Kidney glomerular epithelial cell (primary cell): ENCODE measurements around the gene PPP1R14C.

Source experiments
- DNase-seq: peaks from one replicate; lab custom pipeline; 2025; lab: John Stamatoyannopoulos, UW

Gene PPP1R14C

DNA sequence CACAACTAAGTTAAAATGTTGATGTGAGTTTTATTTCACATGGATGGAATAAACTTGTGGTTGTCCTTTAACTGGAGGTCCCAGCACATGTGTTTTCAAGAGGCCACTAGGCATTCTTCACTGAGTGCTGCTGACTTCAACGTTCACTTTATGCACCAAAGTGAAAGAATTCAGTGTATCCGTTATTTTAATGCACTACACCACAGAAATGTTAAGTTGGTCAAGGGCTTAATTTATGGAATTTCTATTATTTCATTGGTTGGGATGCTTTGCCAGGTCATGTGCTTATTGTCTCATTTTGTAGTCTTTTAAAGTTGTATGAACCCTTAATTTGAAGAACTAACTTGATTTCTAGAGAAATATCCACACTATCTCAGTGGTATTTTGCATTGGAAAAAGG lies 106.4 kb downstream of the PPP1R14C start:
- DNase-seq: no peak

DNA sequence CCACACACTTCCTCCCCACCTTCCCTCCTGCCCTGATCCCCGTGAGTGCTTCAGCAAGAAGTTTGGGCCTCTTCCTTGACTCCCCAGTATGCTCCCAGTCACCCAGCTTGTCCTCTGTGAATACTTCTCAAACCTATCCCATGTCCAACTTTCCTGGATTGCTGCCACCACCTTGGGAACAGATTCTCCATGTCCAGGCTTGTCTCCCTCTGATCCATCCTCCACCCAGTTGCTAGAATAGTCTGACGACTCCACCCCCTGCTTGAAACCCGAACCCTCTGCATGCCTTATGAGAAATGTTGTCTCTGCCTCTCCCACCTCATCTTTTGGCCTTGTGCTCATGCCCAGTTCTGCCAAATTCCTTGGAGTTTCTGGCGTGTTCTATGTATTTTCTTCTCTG lies 108.0 kb downstream of the PPP1R14C start:
- peak; percentile 15 for DNase-seq

- DNase-seq: no peak
Measured at GRCh38 chr6:150251566-150252186, 108.8 kb downstream of the PPP1R14C start.

DNA sequence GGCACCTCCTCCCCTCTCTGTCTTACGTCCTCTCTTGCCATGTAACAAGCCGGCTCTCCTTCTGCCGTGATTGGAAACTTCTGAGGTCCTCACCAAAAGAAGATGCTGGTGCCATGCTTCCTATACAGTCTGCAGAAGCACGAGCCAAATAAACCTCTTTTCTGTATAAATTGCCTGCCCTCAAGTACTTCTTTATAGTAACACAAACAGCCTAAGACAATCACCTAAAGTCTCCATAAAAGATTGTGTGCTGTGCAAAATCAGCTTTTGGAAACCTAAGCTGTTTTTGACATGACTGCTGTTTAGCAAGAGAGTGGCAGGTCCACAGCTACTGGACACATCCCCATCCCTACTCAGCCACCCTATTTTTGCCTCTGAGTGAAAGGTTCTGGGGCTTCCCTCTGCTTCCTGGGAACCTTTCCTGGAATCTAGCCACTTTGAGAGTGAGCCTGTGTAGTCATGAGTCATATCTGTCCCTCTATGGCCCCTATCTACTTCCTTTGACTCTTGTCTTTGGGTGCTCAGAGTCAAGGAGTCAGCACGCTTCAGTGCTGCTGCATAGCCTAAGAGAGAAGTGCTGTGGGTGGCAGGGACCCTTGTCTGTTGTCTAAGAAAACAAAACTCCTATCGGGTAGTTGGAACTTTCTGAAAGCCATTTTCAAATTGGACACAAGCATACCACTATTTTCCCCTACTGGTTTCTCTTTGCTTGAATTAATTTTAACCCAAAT lies 110.0 kb downstream of the PPP1R14C start:
- DNase-seq: peak; percentile 25

DNA sequence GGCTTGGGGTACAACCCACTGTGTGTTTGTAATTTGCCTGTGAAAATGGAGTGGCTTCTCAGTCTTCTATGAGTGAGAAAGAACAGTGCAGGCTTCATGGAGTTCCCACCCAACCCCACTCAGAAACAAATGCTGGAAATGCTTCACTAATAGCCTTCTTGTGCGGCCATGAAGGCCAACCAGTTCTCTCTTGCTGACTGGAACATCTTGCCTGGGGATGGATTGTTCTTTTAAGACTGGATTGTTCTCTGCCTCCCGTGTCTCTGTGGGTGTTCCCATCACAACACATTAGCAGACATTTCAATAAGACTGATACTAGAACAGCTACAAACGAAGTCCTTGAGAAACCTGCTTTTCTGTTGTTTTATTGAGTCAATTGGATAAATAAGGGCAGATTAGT lies 110.6 kb downstream of the PPP1R14C start:
- DNase-seq: no peak

GRCh38 chr6:150254770-150255169 lies 111.9 kb downstream of the PPP1R14C start:
- DNase-seq: no peak

GRCh38 chr6:150255840-150256239 lies 113.0 kb downstream of the PPP1R14C start:
- no peak for DNase-seq

GRCh38 chr6:150256618-150257272 lies 113.9 kb downstream of the PPP1R14C start:
- DNase-seq: peak; percentile 13

DNA sequence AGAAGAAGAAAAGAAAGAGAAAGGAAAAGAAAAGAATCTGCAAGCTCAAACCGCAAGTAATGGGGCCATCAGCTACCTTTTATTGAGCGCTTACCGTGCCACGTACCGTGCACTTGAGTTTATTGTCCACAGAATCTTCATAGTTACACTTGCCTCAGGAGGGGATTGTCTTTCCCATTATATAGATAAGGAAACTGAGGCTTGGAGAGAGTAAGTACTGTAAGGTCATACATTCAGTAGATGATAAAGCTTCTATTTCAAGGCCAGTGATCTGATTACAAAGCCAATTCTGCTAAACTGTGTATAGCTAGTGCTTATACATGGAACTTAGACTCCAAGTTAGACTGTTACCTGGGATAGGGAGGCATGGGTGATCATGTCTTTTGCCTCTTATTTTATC lies 115.5 kb downstream of the PPP1R14C start:
- DNase-seq: no peak

- DNase-seq: no peak
Measured at GRCh38 chr6:150260931-150261330, 118.1 kb downstream of the PPP1R14C start.

DNA sequence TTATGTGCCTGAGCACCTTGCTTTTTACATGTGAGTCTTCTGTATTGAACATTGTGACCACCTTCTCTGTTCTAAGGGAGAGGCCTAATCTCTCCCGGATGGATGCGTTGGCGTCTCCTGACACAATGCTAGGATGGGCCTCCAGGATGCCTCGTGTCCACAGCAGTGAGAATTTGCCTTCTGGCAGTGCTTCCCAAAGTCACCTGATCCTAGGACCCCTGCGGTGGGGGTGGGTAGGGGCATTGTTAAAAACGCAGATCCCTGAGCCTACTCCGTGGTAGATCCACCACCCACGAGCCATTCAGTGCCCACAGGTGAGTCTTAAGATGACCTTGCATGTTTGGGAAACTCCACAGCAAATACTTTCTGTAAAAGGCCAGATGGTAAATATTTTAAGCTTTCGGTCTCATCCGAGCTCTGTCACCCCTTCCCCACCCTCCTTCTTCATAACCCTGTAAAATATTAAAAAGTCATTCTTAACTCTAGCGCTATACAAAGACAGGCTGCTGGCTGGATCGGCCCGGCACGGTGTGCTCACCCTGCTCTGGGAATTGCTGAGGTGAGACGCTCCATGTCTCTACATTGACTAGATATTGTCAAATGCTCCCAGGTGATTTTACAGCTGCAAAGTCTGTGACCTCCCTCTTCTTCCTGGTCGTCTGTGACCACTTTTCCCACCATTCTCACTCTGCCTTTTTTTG lies 119.3 kb downstream of the PPP1R14C start:
- DNase-seq: no peak

DNA sequence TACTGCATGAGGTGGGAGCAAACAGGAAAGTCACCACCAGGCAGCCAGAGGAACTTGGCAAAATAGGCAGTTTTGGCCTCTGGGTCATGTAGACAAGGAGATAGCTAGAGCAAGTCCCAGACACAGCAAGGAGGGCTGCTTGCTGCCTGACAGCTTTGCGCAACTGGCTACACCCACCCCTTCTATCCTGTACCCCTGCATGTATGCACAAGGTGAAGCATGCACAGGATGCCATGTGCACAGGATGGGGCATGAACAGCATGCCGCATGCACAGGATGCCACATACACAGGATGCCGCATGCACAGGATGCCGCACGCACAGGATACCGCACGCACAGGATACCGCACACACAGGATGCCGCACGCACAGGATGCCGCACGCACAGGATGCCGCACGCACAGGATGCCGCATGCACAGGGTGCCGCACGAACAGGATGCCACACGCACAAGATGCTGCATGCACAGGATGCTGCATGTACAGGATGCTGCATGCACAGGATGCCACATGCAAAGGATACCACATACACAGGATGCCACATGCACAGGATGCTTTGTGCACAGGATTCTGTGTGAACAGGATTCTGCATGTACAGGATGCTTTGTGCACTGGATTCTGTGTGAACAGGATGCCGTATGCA lies 121.0 kb downstream of the PPP1R14C start:
- no peak for DNase-seq

DNA sequence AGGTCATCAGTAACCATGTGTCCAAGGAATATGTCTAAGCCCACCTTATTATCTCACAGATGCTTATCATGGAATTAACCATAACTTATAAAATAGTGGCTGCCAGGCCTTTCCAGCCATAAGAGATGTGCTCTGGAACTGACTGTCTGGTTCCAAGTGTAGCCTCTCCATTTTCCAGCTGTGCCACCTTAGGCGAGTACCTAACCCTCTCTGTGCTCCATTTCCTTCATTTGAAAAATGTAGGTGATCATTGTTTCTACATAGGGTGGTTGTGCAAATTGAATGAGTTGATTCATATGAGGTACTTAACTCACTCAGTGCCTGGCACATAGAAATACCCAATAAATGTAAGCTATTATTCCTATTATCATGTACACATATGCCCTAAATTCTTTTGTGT lies 123.5 kb downstream of the PPP1R14C start:
- DNase-seq: no peak

DNA sequence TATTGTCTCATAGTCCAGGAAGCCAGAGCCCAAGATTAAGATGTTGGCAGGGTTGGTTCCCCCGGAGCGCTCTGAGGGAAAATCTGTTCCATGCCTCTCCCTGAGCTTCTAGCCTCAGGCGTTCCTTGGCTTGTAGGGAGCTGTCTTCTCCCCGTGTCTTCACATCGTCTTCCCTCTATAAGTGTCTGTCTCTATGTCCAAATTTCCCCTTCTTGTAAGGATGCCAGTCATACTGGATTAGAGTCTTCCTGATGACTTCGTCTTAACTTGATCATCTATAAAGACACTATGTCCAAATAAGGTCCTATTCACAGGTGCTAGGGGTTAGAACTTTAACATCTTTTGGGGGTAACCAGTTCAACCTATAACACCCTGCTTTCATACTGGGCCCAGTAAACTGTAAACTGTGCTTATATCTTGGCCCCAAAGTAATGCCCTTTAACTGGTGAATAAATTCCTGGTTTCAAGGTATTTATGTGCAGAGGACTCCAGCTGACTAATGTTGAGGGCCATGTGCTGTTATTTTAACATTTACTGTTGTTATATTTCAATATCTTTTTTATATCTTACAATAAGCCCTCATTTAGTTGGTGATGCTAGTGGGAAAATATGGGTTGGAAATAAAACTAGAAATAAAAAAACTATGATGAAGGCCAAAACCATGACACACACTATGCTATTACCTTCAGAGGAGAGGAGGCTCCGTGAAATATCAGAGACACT lies 124.3 kb downstream of the PPP1R14C start:
- DNase-seq: no peak

DNA sequence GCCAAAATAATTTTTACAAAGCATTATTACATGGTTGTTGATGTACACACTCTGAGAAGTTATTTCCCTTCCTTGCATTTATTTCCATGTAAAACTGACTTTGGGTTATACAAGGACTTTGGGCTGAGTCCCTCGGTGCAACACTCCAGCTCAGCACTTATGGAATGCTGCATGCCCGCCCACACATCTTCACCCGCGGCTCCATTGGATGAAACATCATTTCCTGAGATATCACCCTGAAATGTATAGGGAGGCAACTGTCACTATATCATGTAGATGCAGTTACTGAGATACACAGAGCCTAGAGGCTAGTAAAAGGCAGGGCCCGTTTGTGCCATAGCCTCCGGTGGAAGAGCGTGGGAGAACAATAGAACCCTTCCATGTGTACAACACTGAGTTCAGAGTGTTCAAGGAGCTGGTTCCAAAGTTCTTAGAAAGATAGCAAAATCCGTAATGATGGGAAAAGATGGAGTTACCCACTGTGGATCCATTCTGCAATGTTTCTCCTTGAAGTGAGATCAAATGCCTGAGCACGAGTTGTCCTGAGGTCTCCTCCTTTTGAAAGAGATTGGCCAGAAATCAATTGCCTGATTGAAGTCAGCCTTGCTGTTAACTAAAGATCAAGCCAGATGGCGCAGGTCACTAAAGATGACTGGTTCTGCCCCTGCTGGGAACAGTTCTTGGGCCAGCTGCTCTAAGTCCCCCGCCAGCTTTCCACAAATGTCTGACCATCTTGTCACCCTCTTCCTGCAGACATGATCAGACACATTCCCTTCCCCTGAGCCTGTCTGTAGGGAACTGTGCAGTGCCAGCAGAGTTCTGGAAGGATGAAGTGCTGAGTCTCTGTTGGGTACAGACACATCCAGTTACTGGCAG lies 125.1 kb downstream of the PPP1R14C start:
- DNase-seq: no peak

GRCh38 chr6:150269130-150269856 lies 126.4 kb downstream of the PPP1R14C start:
- no peak for DNase-seq

GRCh38 chr6:150269857-150270223 lies 127.0 kb downstream of the PPP1R14C start:
- peak; percentile 99 for DNase-seq

- DNase-seq: no peak
Measured at GRCh38 chr6:150270330-150271052, 127.6 kb downstream of the PPP1R14C start.

DNA sequence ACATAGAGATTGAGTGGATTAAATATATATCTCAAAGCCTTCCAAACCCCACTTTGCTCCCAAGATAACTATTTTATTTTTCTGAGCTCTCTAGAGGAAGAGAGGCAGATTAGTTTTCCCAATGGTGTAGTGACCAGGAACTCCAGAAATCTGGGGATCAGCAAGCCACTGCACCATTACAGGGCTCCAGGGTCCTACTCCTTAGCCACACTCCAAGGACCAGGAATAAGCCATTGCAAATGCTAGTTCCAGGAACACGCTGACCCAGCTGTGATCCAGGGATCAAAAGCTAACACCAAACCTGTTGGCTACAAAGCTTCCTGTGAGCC lies 128.3 kb downstream of the PPP1R14C start:
- no peak for DNase-seq
